Astrocyte (in vitro differentiated cells and primary cell): ENCODE results near the gene PTOV1. TPM values are rescaled to one million over a fixed set of nuclear protein-coding genes. Genes with fewer than 3 reads are reported as not detected.

Source experiments
- DNase-seq: peaks from one replicate; pipeline ENCODE4 v3.0.0-alpha.2; 2010; ENCODE audit warnings: low read depth
- FAIRE-seq: peaks from 2 replicates; lab custom pipeline; 2011; peaks lifted over from hg19 to GRCh38; lab: Jason Lieb, UNC
- H2AFZ ChIP-seq: 2 replicates; pipeline ENCODE4 v1.6.0; 2012; ENCODE audit warnings: low read depth, low read length, inconsistent platforms
- H3K27ac ChIP-seq: 2 replicates; pipeline ENCODE4 v1.5.1; 2011; ENCODE audit warnings: low read depth, low read length, inconsistent platforms
- H3K27me3 ChIP-seq: 2 replicates; pipeline ENCODE4 v1.6.0; 2011; ENCODE audit warnings: low read length, inconsistent platforms; ENCODE audit not compliant: insufficient read depth
- H3K36me3 ChIP-seq: 2 replicates; pipeline ENCODE4 v1.5.1; 2011; ENCODE audit warnings: low read length, inconsistent platforms; ENCODE audit not compliant: insufficient read depth
- H3K4me1 ChIP-seq: 2 replicates; pipeline ENCODE4 v1.5.1; 2011; ENCODE audit warnings: low read length, inconsistent platforms; ENCODE audit not compliant: insufficient read depth
- H3K4me2 ChIP-seq: 2 replicates; pipeline ENCODE4 v1.6.0; 2012; ENCODE audit warnings: low read length, inconsistent platforms
- H3K4me3 ChIP-seq: 2 replicates; pipeline ENCODE4 v1.5.1; 2011; ENCODE audit warnings: low read depth, mild to moderate bottlenecking, low read length, inconsistent platforms; ENCODE audit not compliant: insufficient read depth
- H3K79me2 ChIP-seq: 2 replicates; pipeline ENCODE4 v1.6.0; 2012; ENCODE audit warnings: mild to moderate bottlenecking, low read length, inconsistent platforms; ENCODE audit not compliant: insufficient read depth
- H3K9ac ChIP-seq: 2 replicates; pipeline ENCODE4 v1.6.0; 2012; ENCODE audit warnings: mild to moderate bottlenecking, low read length, inconsistent platforms
- H3K9me3 ChIP-seq: 2 replicates; pipeline ENCODE4 v1.5.1; 2012; ENCODE audit warnings: low read depth, mild to moderate bottlenecking, low read length, inconsistent platforms; ENCODE audit not compliant: insufficient read depth
- H4K20me1 ChIP-seq: 2 replicates; pipeline ENCODE4 v1.6.0; 2012; ENCODE audit warnings: low read length, inconsistent platforms; ENCODE audit not compliant: insufficient read depth
- H3K27ac Mint-ChIP-seq: one replicate; pipeline ENCODE4 v1.8.0; 2021; ENCODE audit warnings: mild to moderate bottlenecking, mixed read lengths; ENCODE audit not compliant: unreplicated experiment
- H3K27me3 Mint-ChIP-seq: one replicate; pipeline ENCODE4 v1.8.0; 2021; ENCODE audit warnings: low read depth, mixed read lengths; ENCODE audit not compliant: unreplicated experiment
- H3K36me3 Mint-ChIP-seq: one replicate; pipeline ENCODE4 v1.8.0; 2021; ENCODE audit warnings: low read depth, mixed read lengths; ENCODE audit not compliant: unreplicated experiment
- H3K4me1 Mint-ChIP-seq: one replicate; pipeline ENCODE4 v1.8.0; 2021; ENCODE audit warnings: low read depth, mixed read lengths; ENCODE audit not compliant: unreplicated experiment
- H3K4me3 Mint-ChIP-seq: one replicate; pipeline ENCODE4 v1.8.0; 2021; ENCODE audit warnings: mild to moderate bottlenecking, moderate library complexity, mixed read lengths; ENCODE audit not compliant: unreplicated experiment
- H3K9me3 Mint-ChIP-seq: one replicate; pipeline ENCODE4 v1.8.0; 2021; ENCODE audit warnings: mild to moderate bottlenecking, mixed read lengths; ENCODE audit not compliant: unreplicated experiment
- EZH2 ChIP-seq: IDR thresholded peaks from 2 replicates; pipeline ENCODE4 v1.6.1; 2012; ENCODE audit warnings: mild to moderate bottlenecking, low read length, inconsistent platforms; ENCODE audit not compliant: insufficient read depth
- total RNA-seq: library from RNA; stranded (reverse); gene quantifications from 2 replicates; pipeline ENCODE4 v1.2.1, GENCODE V29; 2021
- TF ChIP-seq, protein P1 (sequence below): IDR thresholded peaks from 2 replicates; pipeline ENCODE4 v1.5.1; 2011; ENCODE audit warnings: low read depth, mild to moderate bottlenecking, inconsistent platforms, low read length, moderate library complexity; ENCODE audit not compliant: insufficient read depth

PTOV1 gene
- total RNA-seq, 1 donor from 2014 or later, result 162 TPM

DNA sequence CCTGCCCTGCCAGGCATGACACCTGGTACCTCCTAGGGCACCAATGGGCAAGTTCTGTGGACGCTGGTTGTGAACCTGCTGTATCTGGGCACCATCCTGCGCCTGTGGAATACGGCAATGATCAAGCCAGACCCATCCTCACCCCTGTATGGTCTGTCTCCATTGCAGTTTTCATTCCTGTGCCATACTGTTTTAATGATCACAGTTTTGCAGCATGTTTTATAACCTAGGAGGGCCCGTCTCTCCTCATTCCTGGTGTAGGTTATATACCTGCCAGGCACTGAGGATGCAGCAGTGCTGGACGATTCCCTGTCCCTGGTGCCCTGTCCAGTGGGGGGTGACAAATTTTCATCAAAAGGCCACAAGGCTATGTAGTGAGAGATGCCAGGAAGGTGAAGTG lies 32.1 kb downstream of the PTOV1 start:
- Mint-ChIP-seq H3K27me3 (no peaks in the 10 kb centered on the region), H3K27ac (no peak overlapping the region), H3K36me3 (peaks cover 24% of the 10 kb centered on the region), H3K4me3 (no peak overlapping the region), H3K9me3 (no peaks in the 10 kb centered on the region), H3K4me1 (no peaks in the 10 kb centered on the region)
- H3K27ac ChIP-seq, result no peak overlapping the region
- TF ChIP-seq EZH2, result no peak
- TF ChIP-seq, protein P1, sequence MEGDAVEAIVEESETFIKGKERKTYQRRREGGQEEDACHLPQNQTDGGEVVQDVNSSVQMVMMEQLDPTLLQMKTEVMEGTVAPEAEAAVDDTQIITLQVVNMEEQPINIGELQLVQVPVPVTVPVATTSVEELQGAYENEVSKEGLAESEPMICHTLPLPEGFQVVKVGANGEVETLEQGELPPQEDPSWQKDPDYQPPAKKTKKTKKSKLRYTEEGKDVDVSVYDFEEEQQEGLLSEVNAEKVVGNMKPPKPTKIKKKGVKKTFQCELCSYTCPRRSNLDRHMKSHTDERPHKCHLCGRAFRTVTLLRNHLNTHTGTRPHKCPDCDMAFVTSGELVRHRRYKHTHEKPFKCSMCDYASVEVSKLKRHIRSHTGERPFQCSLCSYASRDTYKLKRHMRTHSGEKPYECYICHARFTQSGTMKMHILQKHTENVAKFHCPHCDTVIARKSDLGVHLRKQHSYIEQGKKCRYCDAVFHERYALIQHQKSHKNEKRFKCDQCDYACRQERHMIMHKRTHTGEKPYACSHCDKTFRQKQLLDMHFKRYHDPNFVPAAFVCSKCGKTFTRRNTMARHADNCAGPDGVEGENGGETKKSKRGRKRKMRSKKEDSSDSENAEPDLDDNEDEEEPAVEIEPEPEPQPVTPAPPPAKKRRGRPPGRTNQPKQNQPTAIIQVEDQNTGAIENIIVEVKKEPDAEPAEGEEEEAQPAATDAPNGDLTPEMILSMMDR, result no peak
- H4K20me1 ChIP-seq, result peaks cover 5% of the 10 kb centered on the region
- peaks cover 6% of the 10 kb centered on the region for H3K9me3 ChIP-seq
- no peak overlapping the region for H2AFZ ChIP-seq
- no peaks in the 10 kb centered on the region for H3K27me3 ChIP-seq
- H3K4me3 ChIP-seq, result no peak overlapping the region
- peaks cover 9% of the 10 kb centered on the region for H3K36me3 ChIP-seq
- DNase-seq, result no peak
- peaks cover 6% of the 10 kb centered on the region for H3K4me1 ChIP-seq
- no peak for FAIRE-seq
- H3K9ac ChIP-seq, result no peak overlapping the region
- H3K79me2 ChIP-seq, result peaks cover 12% of the 10 kb centered on the region
- H3K4me2 ChIP-seq, result no peak overlapping the region

DNA sequence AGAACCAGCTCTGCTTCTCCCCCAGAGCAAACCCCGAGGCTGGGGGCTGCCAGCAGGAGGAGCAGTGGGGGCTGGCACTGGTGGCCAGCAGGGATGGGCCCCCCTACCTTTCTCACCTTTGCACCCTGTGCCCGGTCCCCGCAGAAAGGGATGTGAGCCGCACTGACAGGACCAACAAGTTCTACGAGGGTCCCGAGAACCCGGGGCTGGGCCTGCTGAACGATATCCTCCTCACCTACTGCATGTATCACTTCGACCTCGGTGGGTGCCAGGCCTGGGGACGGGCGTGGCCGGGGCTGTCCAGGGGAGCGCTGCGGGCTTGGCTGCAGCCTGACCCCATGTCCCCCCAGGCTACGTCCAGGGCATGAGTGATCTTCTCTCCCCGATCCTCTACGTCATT lies 33.1 kb downstream of the PTOV1 start:
- H3K9me3 ChIP-seq, result peaks cover 6% of the 10 kb centered on the region
- no peaks in the 10 kb centered on the region for H3K4me1 Mint-ChIP-seq
- no peak overlapping the region for H3K27ac Mint-ChIP-seq
- no peak for TF ChIP-seq EZH2
- TF ChIP-seq, protein P1, result no peak
- no peaks in the 10 kb centered on the region for H3K27me3 ChIP-seq
- no peaks in the 10 kb centered on the region for H3K4me1 ChIP-seq
- no peak overlapping the region for H2AFZ ChIP-seq
- H3K9ac ChIP-seq, result no peak overlapping the region
- H3K4me2 ChIP-seq, result no peak overlapping the region
- H4K20me1 ChIP-seq, result no peaks in the 10 kb centered on the region
- peaks cover 24% of the 10 kb centered on the region for H3K36me3 Mint-ChIP-seq
- H3K27ac ChIP-seq, result no peak overlapping the region
- H3K27me3 Mint-ChIP-seq, result no peaks in the 10 kb centered on the region
- FAIRE-seq (no peak), DNase-seq (no peak)
- H3K9me3 Mint-ChIP-seq, result no peaks in the 10 kb centered on the region
- H3K79me2 ChIP-seq, result peaks cover 2% of the 10 kb centered on the region
- no peak overlapping the region for H3K4me3 ChIP-seq
- H3K36me3 ChIP-seq, result peaks cover 9% of the 10 kb centered on the region
- H3K4me3 Mint-ChIP-seq, result no peak overlapping the region

DNA sequence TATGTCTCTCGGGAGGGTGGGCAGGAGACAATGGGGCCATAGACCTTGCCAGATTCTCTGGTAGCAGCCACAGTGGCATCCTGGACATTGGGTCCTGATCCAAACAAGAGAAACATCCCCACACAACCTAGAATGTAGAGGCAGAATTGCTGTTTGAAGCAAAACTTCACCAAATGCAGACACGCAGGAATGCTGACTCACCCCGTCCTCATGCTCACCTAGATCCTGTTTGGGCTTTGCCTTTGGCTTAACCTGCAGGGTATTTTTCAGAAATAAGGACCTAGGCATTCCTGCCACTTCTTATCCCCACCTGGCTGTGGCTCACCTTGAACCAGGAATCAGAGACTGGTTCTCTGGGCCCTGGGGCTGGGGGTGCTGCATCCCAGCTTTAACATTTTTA lies 33.8 kb downstream of the PTOV1 start:
- H3K36me3 Mint-ChIP-seq, result peaks cover 26% of the 10 kb centered on the region
- no peak overlapping the region for H3K27ac Mint-ChIP-seq
- no peak for FAIRE-seq

More for the DNA sequence above, 33.8 kb downstream of the PTOV1 start:
- Histone ChIP-seq H3K27ac (no peak overlapping the region), H3K4me2 (no peak overlapping the region), H3K27me3 (no peaks in the 10 kb centered on the region), H3K9ac (no peak overlapping the region), H3K4me3 (no peak overlapping the region), H3K9me3 (peaks cover 12% of the 10 kb centered on the region), H3K79me2 (no peaks in the 10 kb centered on the region), H3K36me3 (peaks cover 9% of the 10 kb centered on the region), H3K4me1 (no peaks in the 10 kb centered on the region), H4K20me1 (no peaks in the 10 kb centered on the region), H2AFZ (no peak overlapping the region)
- no peak for DNase-seq
- no peaks in the 10 kb centered on the region for H3K27me3 Mint-ChIP-seq
- H3K4me3 Mint-ChIP-seq, result no peak overlapping the region
- no peaks in the 10 kb centered on the region for H3K4me1 Mint-ChIP-seq
- H3K9me3 Mint-ChIP-seq, result no peaks in the 10 kb centered on the region
- TF ChIP-seq EZH2, result no peak
- TF ChIP-seq, protein P1, result no peak
